Skin epidermis (tissue), 12 donors: ENCODE measurements around the gene TTLL13.
"Not testable (repeated sequence)": the region's sequence is repeated elsewhere in the genome, so short reads cannot be mapped to it uniquely, and the experiment has no call there.

Experiments used
- H3K27ac ChIP-seq, 21 experiments: fragments of 200-600 bp; sonication (generic) in 11 of 21; one replicate each; pipeline ENCODE4 v1.5.0; 2020; ENCODE audit warnings: mild to moderate bottlenecking in 3 of 21, inconsistent platforms in 2 of 21, moderate library complexity in 2 of 21
- H3K4me3 ChIP-seq, 7 experiments: fragments of 200-600 bp; sonication (generic) in 2 of 7; one replicate each; pipeline ENCODE4 v1.5.0; 2020; ENCODE audit warnings: inconsistent platforms in 2 of 7, mild to moderate bottlenecking in 2 of 7, moderate library complexity in 1 of 7

The TTLL13 gene

GRCh38 chr15:90268415-90268814 lies 19.1 kb downstream of the TTLL13 start:
- Histone ChIP-seq H3K27ac (no peak overlapping the region), H3K4me3 (no peak overlapping the region)

- no peak overlapping the region for H3K4me3 ChIP-seq
These were observed 21.3 kb downstream of the TTLL13 start for GRCh38 chr15:90270502-90271150.

GRCh38 chr15:90271459-90272166 lies 22.3 kb downstream of the TTLL13 start:
- no peak overlapping the region for H3K4me3 ChIP-seq
- no peak overlapping the region for H3K27ac ChIP-seq

More at GRCh38 chr15:90270502-90271150, 21.3 kb downstream of the TTLL13 start:
- H3K27ac ChIP-seq = no peak overlapping the region

- not testable (repeated sequence) for H3K27ac ChIP-seq, H3K4me3 ChIP-seq
These were observed 29.1 kb downstream of the TTLL13 start for GRCh38 chr15:90278467-90278866.

GRCh38 chr15:90280743-90281142 lies 31.4 kb downstream of the TTLL13 start:
- not testable (repeated sequence) for H3K27ac ChIP-seq, H3K4me3 ChIP-seq

- not testable (repeated sequence) for H3K4me3 ChIP-seq, H3K27ac ChIP-seq
These were observed 32.3 kb downstream of the TTLL13 start for GRCh38 chr15:90281637-90282036.

GRCh38 chr15:90286678-90287077 lies 37.3 kb downstream of the TTLL13 start:
- Histone ChIP-seq H3K27ac (peak overlapping the region in 4 of 21 experiments; percentile 11 to 60 (median 42)), H3K4me3 (no peak overlapping the region)

- H3K27ac ChIP-seq = peak overlapping the region in 11 of 21 experiments; percentile 5 to 65 (median 34)
- no peak overlapping the region for H3K4me3 ChIP-seq
These were observed 37.7 kb downstream of the TTLL13 start for GRCh38 chr15:90287101-90287500.

- no peak overlapping the region for H3K4me3 ChIP-seq
- peak overlapping the region in 4 of 21 experiments; percentile 5 to 60 (median 30) for H3K27ac ChIP-seq
These were observed 38.6 kb downstream of the TTLL13 start for GRCh38 chr15:90287946-90288345.

GRCh38 chr15:90291679-90292356 lies 42.5 kb downstream of the TTLL13 start:
- no peak overlapping the region for H3K27ac ChIP-seq
- H3K4me3 ChIP-seq = no peak overlapping the region

GRCh38 chr15:90293040-90293810 lies 43.9 kb downstream of the TTLL13 start:
- H3K4me3 ChIP-seq, H3K27ac ChIP-seq: not testable (repeated sequence)

- Histone ChIP-seq H3K27ac (no peak overlapping the region), H3K4me3 (no peak overlapping the region)
These were observed 44.8 kb downstream of the TTLL13 start for GRCh38 chr15:90294159-90294558.

- Histone ChIP-seq H3K4me3 (no peak overlapping the region), H3K27ac (no peak overlapping the region)
These were observed 45.4 kb downstream of the TTLL13 start for GRCh38 chr15:90294601-90295269.

GRCh38 chr15:90295270-90295648 lies 45.9 kb downstream of the TTLL13 start:
- no peak overlapping the region for H3K4me3 ChIP-seq
- no peak overlapping the region for H3K27ac ChIP-seq

- H3K4me3 ChIP-seq, H3K27ac ChIP-seq: not testable (repeated sequence)
These were observed 47.0 kb downstream of the TTLL13 start for GRCh38 chr15:90296316-90296884.

GRCh38 chr15:90297021-90297420 lies 47.7 kb downstream of the TTLL13 start:
- no peak overlapping the region for H3K4me3 ChIP-seq
- H3K27ac ChIP-seq = no peak overlapping the region

GRCh38 chr15:90300541-90300940 lies 51.2 kb downstream of the TTLL13 start:
- H3K27ac ChIP-seq = peak overlapping the region in 1 of 21 experiments; percentile 12
- H3K4me3 ChIP-seq = no peak overlapping the region

GRCh38 chr15:90300988-90301706 lies 51.8 kb downstream of the TTLL13 start:
- Histone ChIP-seq H3K27ac (peak overlapping the region in 5 of 21 experiments; percentile 8 to 49 (median 18)), H3K4me3 (no peak overlapping the region)
